H1 (cell line): ENCODE data around the gene PTMA. TPM values are rescaled to one million over a fixed set of nuclear protein-coding genes. Genes with fewer than 3 reads are reported as not detected.

ENCODE experiments used
- polyA plus RNA-seq, 7 experiments: library from polyadenylated mRNA; depleted of rRNA in 3 of 7; stranded (reverse) in 5 of 7; unstranded in 2 of 7; fragments of >200 nt in 5 of 7; fragments of 200-250 nt in 2 of 7; gene quantifications; 1 replicate in 5 of 7; 2 replicates in 1 of 7; 4 replicates in 1 of 7; pipeline versions ENCODE4 v1.2.1 to v1.2.3, GENCODE V29; 2011 to 2013; ENCODE audit warnings: missing spikeins in 2 of 7, mixed read lengths in 2 of 7
- total RNA-seq: library from RNA; stranded (reverse); fragmentation: NEBNext Ultra II Directional; extraction: Animal tissue kit (Norgen Biotek cat#: 25700); gene quantifications from 2 replicates; pipeline ENCODE4 v1.2.1, GENCODE V29; 2021
- TF ChIP-seq, protein P1 (sequence below): fragments of 300-600 bp; sonication (generic); IDR thresholded peaks from 2 replicates; pipeline ENCODE4 v1.7.1; 2012; ENCODE audit warnings: low read length, moderate library complexity, mild to moderate bottlenecking, inconsistent platforms; ENCODE audit not compliant: insufficient replicate concordance

PTMA gene
- total and polyA plus RNA-seq, 2 of the 8 experiments (the other 6 are each of a cell fraction or from before 2014, with no cell fraction given) = 683 to 2,680 TPM

DNA sequence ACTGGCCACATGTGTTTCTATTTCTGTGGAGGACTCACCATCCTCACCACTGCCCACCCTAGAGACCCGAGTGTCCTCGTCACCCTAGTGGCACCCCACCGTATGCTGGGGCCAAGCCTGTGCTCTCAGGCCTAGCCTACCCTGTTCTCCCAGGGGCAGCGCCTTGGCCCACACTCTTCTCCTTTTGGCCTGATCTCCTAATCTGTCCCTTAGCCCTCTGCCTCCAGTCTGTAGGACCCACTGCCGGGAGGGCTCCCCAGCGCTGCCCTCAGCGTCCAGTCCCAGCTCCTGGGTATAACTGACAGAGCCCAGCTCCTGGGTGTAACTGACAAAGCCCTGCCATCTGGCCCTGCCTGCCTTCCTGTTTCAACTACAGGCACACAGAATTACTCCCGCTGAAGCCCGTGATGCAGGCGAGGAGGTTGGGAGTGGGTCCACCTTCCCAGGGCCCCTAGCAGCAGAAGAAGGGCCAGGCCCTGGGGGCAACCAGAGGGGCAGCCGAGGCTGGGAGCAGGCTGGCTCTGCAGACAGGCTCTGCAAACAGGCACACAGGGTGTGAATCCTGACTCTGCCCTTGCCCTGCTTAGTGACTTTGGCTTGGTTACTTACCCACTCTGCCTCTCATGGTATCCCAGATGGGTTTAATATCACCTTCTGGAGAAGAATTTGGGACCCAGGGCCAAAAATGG is 25.6 kb upstream of the PTMA start (continued):
- TF ChIP-seq, protein P1, sequence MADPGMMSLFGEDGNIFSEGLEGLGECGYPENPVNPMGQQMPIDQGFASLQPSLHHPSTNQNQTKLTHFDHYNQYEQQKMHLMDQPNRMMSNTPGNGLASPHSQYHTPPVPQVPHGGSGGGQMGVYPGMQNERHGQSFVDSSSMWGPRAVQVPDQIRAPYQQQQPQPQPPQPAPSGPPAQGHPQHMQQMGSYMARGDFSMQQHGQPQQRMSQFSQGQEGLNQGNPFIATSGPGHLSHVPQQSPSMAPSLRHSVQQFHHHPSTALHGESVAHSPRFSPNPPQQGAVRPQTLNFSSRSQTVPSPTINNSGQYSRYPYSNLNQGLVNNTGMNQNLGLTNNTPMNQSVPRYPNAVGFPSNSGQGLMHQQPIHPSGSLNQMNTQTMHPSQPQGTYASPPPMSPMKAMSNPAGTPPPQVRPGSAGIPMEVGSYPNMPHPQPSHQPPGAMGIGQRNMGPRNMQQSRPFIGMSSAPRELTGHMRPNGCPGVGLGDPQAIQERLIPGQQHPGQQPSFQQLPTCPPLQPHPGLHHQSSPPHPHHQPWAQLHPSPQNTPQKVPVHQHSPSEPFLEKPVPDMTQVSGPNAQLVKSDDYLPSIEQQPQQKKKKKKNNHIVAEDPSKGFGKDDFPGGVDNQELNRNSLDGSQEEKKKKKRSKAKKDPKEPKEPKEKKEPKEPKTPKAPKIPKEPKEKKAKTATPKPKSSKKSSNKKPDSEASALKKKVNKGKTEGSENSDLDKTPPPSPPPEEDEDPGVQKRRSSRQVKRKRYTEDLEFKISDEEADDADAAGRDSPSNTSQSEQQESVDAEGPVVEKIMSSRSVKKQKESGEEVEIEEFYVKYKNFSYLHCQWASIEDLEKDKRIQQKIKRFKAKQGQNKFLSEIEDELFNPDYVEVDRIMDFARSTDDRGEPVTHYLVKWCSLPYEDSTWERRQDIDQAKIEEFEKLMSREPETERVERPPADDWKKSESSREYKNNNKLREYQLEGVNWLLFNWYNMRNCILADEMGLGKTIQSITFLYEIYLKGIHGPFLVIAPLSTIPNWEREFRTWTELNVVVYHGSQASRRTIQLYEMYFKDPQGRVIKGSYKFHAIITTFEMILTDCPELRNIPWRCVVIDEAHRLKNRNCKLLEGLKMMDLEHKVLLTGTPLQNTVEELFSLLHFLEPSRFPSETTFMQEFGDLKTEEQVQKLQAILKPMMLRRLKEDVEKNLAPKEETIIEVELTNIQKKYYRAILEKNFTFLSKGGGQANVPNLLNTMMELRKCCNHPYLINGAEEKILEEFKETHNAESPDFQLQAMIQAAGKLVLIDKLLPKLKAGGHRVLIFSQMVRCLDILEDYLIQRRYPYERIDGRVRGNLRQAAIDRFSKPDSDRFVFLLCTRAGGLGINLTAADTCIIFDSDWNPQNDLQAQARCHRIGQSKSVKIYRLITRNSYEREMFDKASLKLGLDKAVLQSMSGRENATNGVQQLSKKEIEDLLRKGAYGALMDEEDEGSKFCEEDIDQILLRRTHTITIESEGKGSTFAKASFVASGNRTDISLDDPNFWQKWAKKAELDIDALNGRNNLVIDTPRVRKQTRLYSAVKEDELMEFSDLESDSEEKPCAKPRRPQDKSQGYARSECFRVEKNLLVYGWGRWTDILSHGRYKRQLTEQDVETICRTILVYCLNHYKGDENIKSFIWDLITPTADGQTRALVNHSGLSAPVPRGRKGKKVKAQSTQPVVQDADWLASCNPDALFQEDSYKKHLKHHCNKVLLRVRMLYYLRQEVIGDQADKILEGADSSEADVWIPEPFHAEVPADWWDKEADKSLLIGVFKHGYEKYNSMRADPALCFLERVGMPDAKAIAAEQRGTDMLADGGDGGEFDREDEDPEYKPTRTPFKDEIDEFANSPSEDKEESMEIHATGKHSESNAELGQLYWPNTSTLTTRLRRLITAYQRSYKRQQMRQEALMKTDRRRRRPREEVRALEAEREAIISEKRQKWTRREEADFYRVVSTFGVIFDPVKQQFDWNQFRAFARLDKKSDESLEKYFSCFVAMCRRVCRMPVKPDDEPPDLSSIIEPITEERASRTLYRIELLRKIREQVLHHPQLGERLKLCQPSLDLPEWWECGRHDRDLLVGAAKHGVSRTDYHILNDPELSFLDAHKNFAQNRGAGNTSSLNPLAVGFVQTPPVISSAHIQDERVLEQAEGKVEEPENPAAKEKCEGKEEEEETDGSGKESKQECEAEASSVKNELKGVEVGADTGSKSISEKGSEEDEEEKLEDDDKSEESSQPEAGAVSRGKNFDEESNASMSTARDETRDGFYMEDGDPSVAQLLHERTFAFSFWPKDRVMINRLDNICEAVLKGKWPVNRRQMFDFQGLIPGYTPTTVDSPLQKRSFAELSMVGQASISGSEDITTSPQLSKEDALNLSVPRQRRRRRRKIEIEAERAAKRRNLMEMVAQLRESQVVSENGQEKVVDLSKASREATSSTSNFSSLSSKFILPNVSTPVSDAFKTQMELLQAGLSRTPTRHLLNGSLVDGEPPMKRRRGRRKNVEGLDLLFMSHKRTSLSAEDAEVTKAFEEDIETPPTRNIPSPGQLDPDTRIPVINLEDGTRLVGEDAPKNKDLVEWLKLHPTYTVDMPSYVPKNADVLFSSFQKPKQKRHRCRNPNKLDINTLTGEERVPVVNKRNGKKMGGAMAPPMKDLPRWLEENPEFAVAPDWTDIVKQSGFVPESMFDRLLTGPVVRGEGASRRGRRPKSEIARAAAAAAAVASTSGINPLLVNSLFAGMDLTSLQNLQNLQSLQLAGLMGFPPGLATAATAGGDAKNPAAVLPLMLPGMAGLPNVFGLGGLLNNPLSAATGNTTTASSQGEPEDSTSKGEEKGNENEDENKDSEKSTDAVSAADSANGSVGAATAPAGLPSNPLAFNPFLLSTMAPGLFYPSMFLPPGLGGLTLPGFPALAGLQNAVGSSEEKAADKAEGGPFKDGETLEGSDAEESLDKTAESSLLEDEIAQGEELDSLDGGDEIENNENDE = no peak
